ENCODE data around the gene TRIM61.
"Not testable (repeated sequence)": the region's sequence is repeated elsewhere in the genome, so short reads cannot be mapped to it uniquely, and the experiment has no call there.

TRIM61 gene

GRCh38 chr4:164935865-164936606 lies 41.4 kb downstream of the TRIM61 start:
- not testable (repeated sequence) for H3K27me3 ChIP-seq (ENCODE audit: insufficient read depth, low read length); H3K9me3 ChIP-seq (ENCODE audit: insufficient read depth, low read depth, low read length); H3K27ac ChIP-seq (ENCODE audit: low read depth, low read length); H3K36me3 ChIP-seq (ENCODE audit: insufficient read depth, low read length); H3K4me3 ChIP-seq (ENCODE audit: low read length); H3K9ac ChIP-seq (ENCODE audit: low read depth, low read length)
- WGBS = 90% methylated on average over 8 of the region's 9 CpGs
- H3K4me1 ChIP-seq (ENCODE audit: insufficient read depth, low read length) = peaks cover 15% of the 10 kb centered on the region; the same call in 1 of the 2 replicates

- Histone ChIP-seq H3K36me3 (ENCODE audit: insufficient read depth, low read length) (no peaks in the 10 kb centered on the region), H3K4me1 (ENCODE audit: insufficient read depth, low read length) (peaks cover 15% of the 10 kb centered on the region; the same call in 1 of the 2 replicates), H3K9ac (ENCODE audit: low read depth, low read length) (no peak overlapping the region), H3K27me3 (ENCODE audit: insufficient read depth, low read length) (no peaks in the 10 kb centered on the region), H3K4me3 (ENCODE audit: low read length) (no peak overlapping the region), H3K9me3 (ENCODE audit: insufficient read depth, low read depth, low read length) (no peaks in the 10 kb centered on the region), H3K27ac (ENCODE audit: low read depth, low read length) (no peak overlapping the region)
- 80% methylated on average over 1 of the region's 1 CpG for WGBS
Observed at GRCh38 chr4:164935363-164935762, 42.1 kb downstream of the TRIM61 start.

- WGBS = 95% methylated on average over 11 of the region's 11 CpGs
- H3K27ac ChIP-seq (ENCODE audit: low read depth, low read length) = no peak overlapping the region
- H3K27me3 ChIP-seq (ENCODE audit: insufficient read depth, low read length) = no peaks in the 10 kb centered on the region
- H3K9ac ChIP-seq (ENCODE audit: low read depth, low read length) = no peak overlapping the region
- H3K4me3 ChIP-seq (ENCODE audit: low read length) = no peak overlapping the region
- H3K9me3 ChIP-seq (ENCODE audit: insufficient read depth, low read depth, low read length) = no peaks in the 10 kb centered on the region
- H3K4me1 ChIP-seq (ENCODE audit: insufficient read depth, low read length) = peaks cover 15% of the 10 kb centered on the region; the same call in 1 of the 2 replicates
- H3K36me3 ChIP-seq (ENCODE audit: insufficient read depth, low read length) = no peaks in the 10 kb centered on the region
Observed at GRCh38 chr4:164933244-164933643, 44.2 kb downstream of the TRIM61 start.

GRCh38 chr4:164931551-164932324 lies 45.7 kb downstream of the TRIM61 start:
- Histone ChIP-seq H3K27me3 (ENCODE audit: insufficient read depth, low read length) (no peaks in the 10 kb centered on the region), H3K9ac (ENCODE audit: low read depth, low read length) (no peak overlapping the region), H3K27ac (ENCODE audit: low read depth, low read length) (no peak overlapping the region), H3K9me3 (ENCODE audit: insufficient read depth, low read depth, low read length) (no peaks in the 10 kb centered on the region), H3K36me3 (ENCODE audit: insufficient read depth, low read length) (no peaks in the 10 kb centered on the region), H3K4me3 (ENCODE audit: low read length) (no peak overlapping the region), H3K4me1 (ENCODE audit: insufficient read depth, low read length) (peaks cover 4% of the 10 kb centered on the region; the same call in 1 of the 2 replicates)
- WGBS = 82% methylated on average over 5 of the region's 5 CpGs

- Histone ChIP-seq H3K9ac (ENCODE audit: low read depth, low read length) (no peak overlapping the region), H3K27me3 (ENCODE audit: insufficient read depth, low read length) (no peaks in the 10 kb centered on the region), H3K4me3 (ENCODE audit: low read length) (no peak overlapping the region), H3K9me3 (ENCODE audit: insufficient read depth, low read depth, low read length) (no peaks in the 10 kb centered on the region), H3K27ac (ENCODE audit: low read depth, low read length) (no peak overlapping the region), H3K4me1 (ENCODE audit: insufficient read depth, low read length) (no peaks in the 10 kb centered on the region), H3K36me3 (ENCODE audit: insufficient read depth, low read length) (no peaks in the 10 kb centered on the region)
- 96% methylated on average over 5 of the region's 5 CpGs for WGBS
Observed at GRCh38 chr4:164930647-164931046, 46.8 kb downstream of the TRIM61 start.

- H3K9ac ChIP-seq (ENCODE audit: low read depth, low read length); H3K4me3 ChIP-seq (ENCODE audit: low read length); H3K27me3 ChIP-seq (ENCODE audit: insufficient read depth, low read length); H3K36me3 ChIP-seq (ENCODE audit: insufficient read depth, low read length); H3K9me3 ChIP-seq (ENCODE audit: insufficient read depth, low read depth, low read length); H3K27ac ChIP-seq (ENCODE audit: low read depth, low read length); H3K4me1 ChIP-seq (ENCODE audit: insufficient read depth, low read length): not testable (repeated sequence)
- WGBS = 86% methylated on average over 1 of the region's 2 CpGs
Observed at GRCh38 chr4:164927101-164927500, 50.4 kb downstream of the TRIM61 start.

- H3K27ac ChIP-seq (ENCODE audit: low read depth, low read length) = no peak overlapping the region
- 94% methylated on average over 2 of the region's 2 CpGs for WGBS
- no peak overlapping the region for H3K9ac ChIP-seq (ENCODE audit: low read depth, low read length)
- H3K36me3 ChIP-seq (ENCODE audit: insufficient read depth, low read length) = no peaks in the 10 kb centered on the region
- H3K27me3 ChIP-seq (ENCODE audit: insufficient read depth, low read length) = no peaks in the 10 kb centered on the region
- H3K4me1 ChIP-seq (ENCODE audit: insufficient read depth, low read length) = no peaks in the 10 kb centered on the region
- no peaks in the 10 kb centered on the region for H3K9me3 ChIP-seq (ENCODE audit: insufficient read depth, low read depth, low read length)
- H3K4me3 ChIP-seq (ENCODE audit: low read length) = no peak overlapping the region
Observed at GRCh38 chr4:164926301-164926700, 51.2 kb downstream of the TRIM61 start.

GRCh38 chr4:164924670-164925238 lies 52.7 kb downstream of the TRIM61 start:
- Histone ChIP-seq H3K4me3 (ENCODE audit: low read length) (no peak overlapping the region), H3K27me3 (ENCODE audit: insufficient read depth, low read length) (no peaks in the 10 kb centered on the region), H3K4me1 (ENCODE audit: insufficient read depth, low read length) (no peaks in the 10 kb centered on the region), H3K27ac (ENCODE audit: low read depth, low read length) (no peak overlapping the region), H3K9ac (ENCODE audit: low read depth, low read length) (no peak overlapping the region), H3K36me3 (ENCODE audit: insufficient read depth, low read length) (no peaks in the 10 kb centered on the region), H3K9me3 (ENCODE audit: insufficient read depth, low read depth, low read length) (no peaks in the 10 kb centered on the region)
- 100% methylated on average over 2 of the region's 3 CpGs for WGBS

GRCh38 chr4:164918956-164919355 lies 58.5 kb downstream of the TRIM61 start:
- WGBS = 100% methylated on average over 1 of the region's 3 CpGs
- no peaks in the 10 kb centered on the region for H3K27me3 ChIP-seq (ENCODE audit: insufficient read depth, low read length)
- H3K9ac ChIP-seq (ENCODE audit: low read depth, low read length) = no peak overlapping the region
- no peak overlapping the region for H3K27ac ChIP-seq (ENCODE audit: low read depth, low read length)
- no peaks in the 10 kb centered on the region for H3K4me1 ChIP-seq (ENCODE audit: insufficient read depth, low read length)
- H3K9me3 ChIP-seq (ENCODE audit: insufficient read depth, low read depth, low read length) = no peaks in the 10 kb centered on the region
- no peaks in the 10 kb centered on the region for H3K36me3 ChIP-seq (ENCODE audit: insufficient read depth, low read length)
- no peak overlapping the region for H3K4me3 ChIP-seq (ENCODE audit: low read length)

All from HUES64 (cell line).